ENCODE data around the gene CUX1.

The CUX1 gene

GRCh38 chr7:102208826-102209225, 391.4 kb downstream of the CUX1 start:
- DNase-seq = no peak
- H3K9me3 ChIP-seq = no peaks in the 10 kb centered on the region
- TF ChIP-seq CTCF (IDR thresholded peaks at IDR 0.05; ENCODE audit: low read depth, low read length) = no peak
- no peak overlapping the region for H3K4me3 ChIP-seq (ENCODE audit: low read depth, low read length)
- no peaks in the 10 kb centered on the region for H3K27me3 ChIP-seq
- H3K36me3 ChIP-seq = peaks cover 11% of the 10 kb centered on the region
- no peaks in the 10 kb centered on the region for H3K4me1 ChIP-seq

- no peak for TF ChIP-seq CTCF (IDR thresholded peaks at IDR 0.05; ENCODE audit: low read depth, low read length)
- H3K27me3 ChIP-seq = no peaks in the 10 kb centered on the region
These were observed 393.4 kb downstream of the CUX1 start for GRCh38 chr7:102210787-102211186.

GRCh38 chr7:102211590-102212550, 394.4 kb downstream of the CUX1 start:
- DNase-seq = no peak
- H3K4me3 ChIP-seq (ENCODE audit: low read depth, low read length) = no peak overlapping the region
- no peak for TF ChIP-seq CTCF (IDR thresholded peaks at IDR 0.05; ENCODE audit: low read depth, low read length)

More at GRCh38 chr7:102210787-102211186, 393.4 kb downstream of the CUX1 start:
- Histone ChIP-seq H3K36me3 (no peaks in the 10 kb centered on the region; the same call in 1 of the 2 replicates), H3K9me3 (no peaks in the 10 kb centered on the region), H3K4me1 (peaks cover 10% of the 10 kb centered on the region), H3K4me3 (ENCODE audit: low read depth, low read length) (no peak overlapping the region)
- DNase-seq = no peak

GRCh38 chr7:102214477-102215072, 397.1 kb downstream of the CUX1 start:
- Histone ChIP-seq H3K36me3 (no peaks in the 10 kb centered on the region; the same call in 1 of the 2 replicates), H3K4me3 (ENCODE audit: low read depth, low read length) (no peak overlapping the region), H3K27me3 (no peaks in the 10 kb centered on the region), H3K4me1 (peaks cover 15% of the 10 kb centered on the region), H3K9me3 (no peaks in the 10 kb centered on the region)
- DNase-seq = no peak
- TF ChIP-seq CTCF (IDR thresholded peaks at IDR 0.05; ENCODE audit: low read depth, low read length) = no peak

More at GRCh38 chr7:102211590-102212550, 394.4 kb downstream of the CUX1 start:
- no peaks in the 10 kb centered on the region for H3K27me3 ChIP-seq
- no peaks in the 10 kb centered on the region for H3K9me3 ChIP-seq
- no peaks in the 10 kb centered on the region; the same call in 1 of the 2 replicates for H3K36me3 ChIP-seq
- H3K4me1 ChIP-seq = peaks cover 13% of the 10 kb centered on the region

GRCh38 chr7:102215256-102215655, 397.8 kb downstream of the CUX1 start:
- peaks cover 15% of the 10 kb centered on the region for H3K4me1 ChIP-seq
- no peaks in the 10 kb centered on the region for H3K27me3 ChIP-seq
- H3K4me3 ChIP-seq (ENCODE audit: low read depth, low read length) = no peak overlapping the region
- TF ChIP-seq CTCF (IDR thresholded peaks at IDR 0.05; ENCODE audit: low read depth, low read length) = no peak
- H3K36me3 ChIP-seq = no peaks in the 10 kb centered on the region
- DNase-seq = no peak
- H3K9me3 ChIP-seq = no peaks in the 10 kb centered on the region

All from BE2C (cell line).